Neural progenitor cell (in vitro differentiated cells): Measurements from ENCODE around the gene GRAMD1B. TPM values are rescaled to one million over a fixed set of nuclear protein-coding genes. Genes with fewer than 3 reads are reported as not detected.

ENCODE experiments used
- DNase-seq: peaks from one replicate; pipeline ENCODE4 v3.0.0-alpha.2; 2016; ENCODE audit warnings: low spot score
- H2AFZ ChIP-seq: fragments of 200-600 bp; sonication (generic); replicated peaks from 2 replicates; pipeline ENCODE4 v1.6.1; 2016; ENCODE audit warnings: antibody characterized with exemption
- H3F3A ChIP-seq: fragments of 200-600 bp; sonication (generic); 2 replicates; pipeline ENCODE4 v1.6.1; 2016; ENCODE audit warnings: antibody characterized with exemption, low read depth
- H3K27ac ChIP-seq: fragments of 200-600 bp; sonication (generic); 2 replicates; pipeline ENCODE4 v1.5.1; 2016; ENCODE audit warnings: mild to moderate bottlenecking
- H3K27me3 ChIP-seq: fragments of 200-600 bp; sonication (generic); 2 replicates; pipeline ENCODE4 v1.6.1; 2016; ENCODE audit warnings: mild to moderate bottlenecking, moderate library complexity
- H3K36me3 ChIP-seq: fragments of 200-600 bp; sonication (generic); 2 replicates; pipeline ENCODE4 v1.5.1; 2016
- H3K4me1 ChIP-seq: fragments of 200-600 bp; sonication (generic); 2 replicates; pipeline ENCODE4 v1.6.1; 2016; ENCODE audit warnings: mixed run types
- H3K4me2 ChIP-seq: fragments of 200-600 bp; sonication (generic); 2 replicates; pipeline ENCODE4 v1.6.1; 2016
- H3K4me3 ChIP-seq: fragments of 200-600 bp; sonication (generic); 2 replicates; pipeline ENCODE4 v1.5.1; 2016
- H3K79me2 ChIP-seq: fragments of 200-600 bp; sonication (generic); 2 replicates; pipeline ENCODE4 v1.6.1; 2016; ENCODE audit warnings: low read depth
- H3K9ac ChIP-seq: fragments of 200-600 bp; sonication (generic); 2 replicates; pipeline ENCODE4 v1.6.1; 2016
- H3K9me3 ChIP-seq: fragments of 200-600 bp; sonication (generic); 2 replicates; pipeline ENCODE4 v1.5.1; 2016; ENCODE audit warnings: low read depth
- H4K20me1 ChIP-seq: fragments of 200-600 bp; sonication (generic); 2 replicates; pipeline ENCODE4 v1.6.1; 2016; ENCODE audit warnings: low read depth
- H3K27ac Mint-ChIP-seq: 3 replicates; pipeline ENCODE4 v1.8.0; 2021; ENCODE audit warnings: mixed read lengths
- H3K27me3 Mint-ChIP-seq: 2 replicates; pipeline ENCODE4 v1.8.0; 2022; ENCODE audit warnings: low read depth, mild to moderate bottlenecking, inconsistent platforms, moderate library complexity, mixed read lengths; ENCODE audit not compliant: insufficient read depth
- H3K36me3 Mint-ChIP-seq: 3 replicates; pipeline ENCODE4 v1.8.0; 2021; ENCODE audit warnings: mixed read lengths
- H3K4me1 Mint-ChIP-seq: 3 replicates; pipeline ENCODE4 v1.8.0; 2021; ENCODE audit warnings: mixed read lengths
- H3K4me3 Mint-ChIP-seq: 3 replicates; pipeline ENCODE4 v1.8.0; 2021; ENCODE audit warnings: mild to moderate bottlenecking, moderate library complexity, mixed read lengths
- H3K9me3 Mint-ChIP-seq: 3 replicates; pipeline ENCODE4 v1.8.0; 2020; ENCODE audit warnings: mixed read lengths
- CTCF ChIP-seq: fragments of 200-600 bp; sonication (generic); IDR thresholded peaks from 2 replicates; pipeline ENCODE4 v1.5.1; 2017; ENCODE audit warnings: antibody characterized with exemption, mild to moderate bottlenecking
- EZH2 ChIP-seq: fragments of 200-600 bp; sonication (generic); IDR thresholded peaks from 2 replicates; pipeline ENCODE4 v1.6.1; 2017; ENCODE audit warnings: antibody characterized with exemption, mild to moderate bottlenecking, moderate library complexity
- EZH2phosphoT487 ChIP-seq: fragments of 200-600 bp; sonication (generic); IDR thresholded peaks from 2 replicates; pipeline ENCODE4 v1.6.1; 2017; ENCODE audit warnings: antibody characterized with exemption
- total RNA-seq: library from RNA; depleted of rRNA; stranded (reverse); fragments of >200 nt; gene quantifications from 2 replicates; pipeline ENCODE4 v1.2.3, GENCODE V29; 2015; ENCODE audit warnings: low replicate concordance

The GRAMD1B gene
- total RNA-seq, 1 donor from 2014 or later = 12.6 TPM

GRCh38 chr11:123593570-123593969 is 163.5 kb downstream of the GRAMD1B start:
- Mint-ChIP-seq H3K4me3 (no peak overlapping the region), H3K27ac (no peak overlapping the region), H3K9me3 (no peaks in the 10 kb centered on the region), H3K27me3 (peaks cover 5% of the 10 kb centered on the region), H3K4me1 (no peaks in the 10 kb centered on the region), H3K36me3 (peaks cover 18% of the 10 kb centered on the region)
- Histone ChIP-seq H3K36me3 (no peaks in the 10 kb centered on the region), H3K4me3 (no peak overlapping the region), H3K9ac (no peak overlapping the region), H3K27ac (no peak overlapping the region), H3K27me3 (no peaks in the 10 kb centered on the region), H3K4me2 (no peak overlapping the region), H2AFZ (no peak overlapping the region), H3K9me3 (no peaks in the 10 kb centered on the region), H3K4me1 (peaks cover 6% of the 10 kb centered on the region), H3F3A (no peaks in the 10 kb centered on the region), H4K20me1 (no peaks in the 10 kb centered on the region), H3K79me2 (no peaks in the 10 kb centered on the region)
- no peak for DNase-seq
- TF ChIP-seq EZH2 (no peak), CTCF (no peak), EZH2phosphoT487 (no peak)

- no peak overlapping the region for H3K4me3 ChIP-seq
- no peaks in the 10 kb centered on the region for H3F3A ChIP-seq
- H3K36me3 Mint-ChIP-seq = peaks cover 25% of the 10 kb centered on the region
- H3K9me3 ChIP-seq = no peaks in the 10 kb centered on the region
- H3K27ac ChIP-seq = no peak overlapping the region
- no peak overlapping the region for H3K4me3 Mint-ChIP-seq
- peaks cover 5% of the 10 kb centered on the region for H3K27me3 Mint-ChIP-seq
- H4K20me1 ChIP-seq = no peaks in the 10 kb centered on the region
- H3K27me3 ChIP-seq = no peaks in the 10 kb centered on the region
- no peak overlapping the region for H2AFZ ChIP-seq
- H3K9ac ChIP-seq = no peak overlapping the region
- DNase-seq = no peak
- H3K79me2 ChIP-seq = no peaks in the 10 kb centered on the region
- H3K9me3 Mint-ChIP-seq = no peaks in the 10 kb centered on the region
- H3K4me1 ChIP-seq = peaks cover 7% of the 10 kb centered on the region
- H3K4me1 Mint-ChIP-seq = no peaks in the 10 kb centered on the region
- no peaks in the 10 kb centered on the region for H3K36me3 ChIP-seq
- no peak overlapping the region for H3K27ac Mint-ChIP-seq
- TF ChIP-seq CTCF (no peak), EZH2phosphoT487 (no peak), EZH2 (no peak)
- no peak overlapping the region for H3K4me2 ChIP-seq
These were observed 164.3 kb downstream of the GRAMD1B start for GRCh38 chr11:123594188-123594901.

- H4K20me1 ChIP-seq = no peaks in the 10 kb centered on the region
- H3K4me3 ChIP-seq = no peak overlapping the region
- TF ChIP-seq CTCF (no peak), EZH2 (no peak), EZH2phosphoT487 (no peak)
- Mint-ChIP-seq H3K36me3 (peaks cover 26% of the 10 kb centered on the region), H3K9me3 (no peaks in the 10 kb centered on the region), H3K27ac (no peak overlapping the region), H3K4me3 (no peak overlapping the region), H3K4me1 (no peaks in the 10 kb centered on the region), H3K27me3 (peaks cover 5% of the 10 kb centered on the region)
- no peak overlapping the region for H3K9ac ChIP-seq
- no peak overlapping the region for H2AFZ ChIP-seq
- DNase-seq = no peak
- peaks cover 7% of the 10 kb centered on the region for H3K4me1 ChIP-seq
- no peaks in the 10 kb centered on the region for H3K9me3 ChIP-seq
- H3F3A ChIP-seq = no peaks in the 10 kb centered on the region
- H3K27ac ChIP-seq = no peak overlapping the region
- H3K36me3 ChIP-seq = no peaks in the 10 kb centered on the region
- no peaks in the 10 kb centered on the region for H3K27me3 ChIP-seq
- no peak overlapping the region for H3K4me2 ChIP-seq
- no peaks in the 10 kb centered on the region for H3K79me2 ChIP-seq
These were observed 164.9 kb downstream of the GRAMD1B start for GRCh38 chr11:123594921-123595320.
